Mucosa of descending colon (tissue), 3 donors: ENCODE results near the gene PMS2. TPM values are rescaled to one million over a fixed set of nuclear protein-coding genes. Genes with fewer than 3 reads are reported as not detected.
"Not testable (repeated sequence)": the region's sequence is repeated elsewhere in the genome, so short reads cannot be mapped to it uniquely, and the experiment has no call there.

ENCODE experiments used
- ATAC-seq: fragments of 200-7000 bp; cut with Tn5 transposase; one replicate; pipeline ENCODE4 v1.9.1; 2020; ENCODE audit warnings: mild to moderate bottlenecking, moderate library complexity
- DNase-seq, 3 donors: peaks; one replicate each; pipeline ENCODE4 v3.0.0-alpha.2; 2020
- H3K36me3 ChIP-seq: fragments of 200-600 bp; one replicate; pipeline ENCODE4 v1.8.0; 2021; ENCODE audit warnings: low read depth, mild to moderate bottlenecking
- H3K4me1 ChIP-seq: fragments of 200-600 bp; one replicate; pipeline ENCODE4 v1.8.0; 2021; ENCODE audit warnings: low read depth, mild to moderate bottlenecking
- H3K4me3 ChIP-seq: fragments of 200-600 bp; one replicate; pipeline ENCODE4 v1.8.0; 2021; ENCODE audit warnings: mild to moderate bottlenecking
- H3K9me3 ChIP-seq: fragments of 200-600 bp; one replicate; pipeline ENCODE4 v1.8.0; 2021; ENCODE audit warnings: mild to moderate bottlenecking
- intact Hi-C, 2 donors: fragments of 100-400 bp; cut with DNase I in 1 of 2; cut with micrococcal nuclease in 1 of 2; formaldehyde crosslinking; loops; one replicate each; pipeline versions ENCODE4 v1.11.0 to v1.11.1; 2022; cut with DNase I, micrococcal nuclease
- total RNA-seq, 3 donors: library from RNA; stranded (reverse); fragmentation: NEBNext Ultra II Directional in 2 of 3; extraction: Animal tissue kit (Norgen Biotek cat#: 25700) in 2 of 3; gene quantifications; one replicate each; pipeline versions ENCODE4 v1.2.1 to v1.2.4, GENCODE V29; 2021 to 2023
- donor health status: DM: no; HTN: no; CAD: no; lungs with moderate emphysema.
- donor health status: DM: no; HTN: no; CAD: no.
- donor health status: DM: no; HTN: yes; CAD: no.

Gene PMS2
- total RNA-seq, 3 donors from 2014 or later: 9.8 to 12.4 (median 12.1) TPM

DNA sequence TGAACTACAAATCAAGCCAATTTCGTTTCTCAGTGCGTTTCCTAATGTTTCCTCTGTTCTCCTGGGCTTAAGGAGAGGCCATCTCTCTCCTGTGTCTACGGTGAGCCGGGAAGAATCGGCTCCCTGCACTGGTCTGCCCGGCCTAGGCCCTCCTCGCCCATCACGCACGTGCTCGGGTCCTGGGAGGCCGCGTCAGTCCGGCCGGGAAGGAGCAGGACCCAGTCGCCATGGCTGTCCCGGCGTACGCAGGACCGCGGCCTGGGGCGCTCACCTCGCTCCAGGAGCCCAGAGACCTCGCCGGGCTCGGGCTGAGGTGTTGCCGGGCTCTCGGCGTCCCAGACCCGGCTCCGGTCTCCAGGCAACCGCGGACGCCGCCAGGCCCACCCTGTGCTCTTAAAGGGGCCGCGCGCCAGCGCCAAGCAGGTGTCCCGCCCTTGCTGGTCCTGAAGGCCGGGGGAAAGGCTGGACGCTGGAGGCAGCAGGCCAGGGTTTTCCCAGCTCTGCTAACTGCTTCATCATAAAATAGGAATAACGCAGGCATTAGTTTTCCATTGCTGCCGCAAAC is 38.4 kb downstream of the PMS2 start, which contains the start of gene RSPH10B:
Gene RSPH10B (minus strand): TSS at position 343 of the 565 bp plus-strand sequence. CDS start 3,573 bp downstream, outside the sequence.
- H3K9me3 ChIP-seq, H3K4me3 ChIP-seq, intact Hi-C loops, H3K4me1 ChIP-seq, H3K36me3 ChIP-seq, DNase-seq: not testable (repeated sequence)
- peak; percentile 53 for ATAC-seq

DNA sequence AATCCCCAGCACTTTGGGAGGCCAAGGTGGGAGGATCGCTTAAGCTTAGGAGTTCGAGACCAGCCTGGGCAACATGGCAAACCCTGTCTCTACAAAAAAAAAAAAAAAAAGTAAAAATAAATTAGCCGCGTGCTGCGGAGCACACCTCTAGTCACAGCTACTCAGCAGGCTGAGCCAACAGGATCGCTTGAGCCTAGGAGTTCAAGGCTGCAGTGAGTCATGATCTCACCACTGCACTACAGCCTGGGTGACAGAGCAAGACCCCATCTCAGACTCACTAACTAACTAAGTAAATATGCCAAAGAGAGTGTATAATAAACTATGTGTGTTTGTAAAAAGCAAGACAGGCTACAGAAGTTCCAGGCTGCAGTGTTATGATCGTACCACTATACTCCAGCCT is 45.0 kb downstream of the PMS2 start:
- H3K4me1 ChIP-seq, H3K36me3 ChIP-seq, H3K9me3 ChIP-seq, intact Hi-C loops, DNase-seq, ATAC-seq, H3K4me3 ChIP-seq: not testable (repeated sequence)

DNA sequence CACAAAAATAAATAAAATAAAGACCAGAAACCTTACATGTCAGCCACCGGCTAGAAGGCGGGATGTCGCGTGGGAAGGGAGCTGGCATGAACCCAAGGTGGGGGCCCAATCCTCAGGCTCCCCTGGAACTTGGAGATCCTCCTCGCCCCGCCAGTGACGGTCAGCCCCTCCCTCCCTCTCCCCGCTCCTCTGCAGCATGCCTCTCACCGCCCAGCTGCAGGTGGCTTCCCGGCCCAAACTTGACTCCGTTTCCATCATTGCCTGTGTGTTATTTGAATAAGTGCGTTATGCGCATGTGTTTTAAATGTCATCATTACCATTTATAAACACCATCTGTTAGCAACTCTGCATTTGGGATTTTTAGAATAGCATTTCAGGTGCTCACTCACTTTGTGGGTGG is 45.6 kb downstream of the PMS2 start:
- ATAC-seq, H3K4me3 ChIP-seq, DNase-seq, H3K9me3 ChIP-seq, H3K4me1 ChIP-seq, H3K36me3 ChIP-seq, intact Hi-C loops: not testable (repeated sequence)

DNA sequence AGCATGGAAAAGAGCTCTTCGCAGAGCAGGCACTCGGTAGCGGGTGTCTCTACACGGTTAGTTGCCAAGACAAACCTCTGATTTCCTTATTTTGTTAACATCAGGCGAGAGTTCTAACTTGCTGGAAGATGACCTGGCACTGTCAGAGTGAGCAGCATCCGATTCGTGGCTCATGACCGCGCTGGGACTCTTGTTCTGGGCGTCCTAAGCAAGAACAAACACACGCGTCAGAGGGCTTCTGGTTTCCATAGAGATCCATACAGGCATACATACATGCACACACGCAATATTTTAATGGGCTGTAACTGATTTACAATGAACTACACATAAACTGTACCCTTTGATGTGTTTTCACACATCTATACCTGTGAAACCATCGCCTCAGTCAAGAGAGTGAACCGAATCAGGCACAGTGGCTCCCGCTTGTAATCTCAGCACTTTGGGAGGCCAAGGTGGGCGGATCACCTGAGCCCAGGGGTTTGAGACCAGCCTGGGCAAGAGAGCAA is 73.9 kb downstream of the PMS2 start:
- intact Hi-C loops, H3K36me3 ChIP-seq, H3K4me1 ChIP-seq, ATAC-seq, DNase-seq, H3K4me3 ChIP-seq, H3K9me3 ChIP-seq: not testable (repeated sequence)

DNA sequence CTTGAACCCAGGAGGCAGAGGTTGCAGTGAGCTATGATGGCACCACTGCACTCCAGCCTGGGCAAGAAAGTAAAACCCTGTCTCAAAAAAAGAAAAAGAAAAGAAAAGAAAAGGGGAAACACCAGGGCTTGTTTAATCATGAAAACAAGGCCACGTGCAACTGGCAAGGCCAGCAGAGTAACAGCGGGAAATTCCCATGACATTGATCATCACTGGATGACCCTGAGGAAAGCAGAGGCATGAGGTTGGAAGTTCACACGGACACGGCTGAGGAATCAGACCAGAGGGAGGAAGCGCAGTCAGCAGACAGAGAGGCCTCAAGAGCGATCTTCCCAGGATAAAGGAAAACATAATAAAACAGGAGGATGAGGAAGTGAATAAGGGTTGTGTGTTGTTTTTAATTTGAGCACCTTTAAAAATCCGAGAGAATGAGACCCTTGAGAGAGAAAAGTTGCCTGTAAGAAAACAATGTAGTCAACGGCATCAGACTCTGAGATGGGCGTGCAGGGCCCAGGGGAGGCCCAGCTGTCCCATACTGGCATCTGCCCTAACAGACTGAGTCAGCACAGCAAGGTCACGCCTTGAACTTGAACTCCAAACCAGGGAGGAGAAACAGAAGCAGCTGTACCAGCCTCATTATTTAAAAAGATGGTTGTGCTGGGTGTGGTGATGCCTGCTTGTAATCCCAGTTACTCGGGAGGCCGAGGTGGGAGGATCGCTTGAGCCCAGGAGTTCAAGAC is 76.8 kb downstream of the PMS2 start:
- H3K4me1 ChIP-seq, intact Hi-C loops, DNase-seq: not testable (repeated sequence)

DNA sequence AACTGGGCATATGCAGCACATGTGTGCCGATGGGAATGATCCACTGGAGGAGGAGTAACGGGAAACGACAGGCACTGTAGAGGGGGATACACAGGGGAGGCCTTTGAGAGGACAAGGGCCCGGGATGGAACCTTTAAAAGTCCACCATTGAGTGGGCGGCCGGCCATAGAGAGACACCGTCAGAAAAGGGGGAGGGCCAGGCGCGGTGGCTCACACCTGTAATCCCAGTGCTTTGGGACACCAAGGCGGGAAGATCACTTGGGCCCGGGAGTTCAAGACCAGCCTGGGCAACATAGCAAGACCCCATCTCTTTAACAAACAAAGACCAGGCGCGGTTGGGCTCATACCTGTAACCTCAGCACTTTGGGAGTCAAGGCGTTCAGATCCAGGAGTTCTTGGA is 77.6 kb downstream of the PMS2 start:
- H3K36me3 ChIP-seq, H3K9me3 ChIP-seq, H3K4me1 ChIP-seq, ATAC-seq, DNase-seq, intact Hi-C loops, H3K4me3 ChIP-seq: not testable (repeated sequence)

More for the DNA sequence above, 76.8 kb downstream of the PMS2 start:
- H3K36me3 ChIP-seq, H3K9me3 ChIP-seq, H3K4me3 ChIP-seq: not testable (repeated sequence)
- ATAC-seq: peak; percentile 34

DNA sequence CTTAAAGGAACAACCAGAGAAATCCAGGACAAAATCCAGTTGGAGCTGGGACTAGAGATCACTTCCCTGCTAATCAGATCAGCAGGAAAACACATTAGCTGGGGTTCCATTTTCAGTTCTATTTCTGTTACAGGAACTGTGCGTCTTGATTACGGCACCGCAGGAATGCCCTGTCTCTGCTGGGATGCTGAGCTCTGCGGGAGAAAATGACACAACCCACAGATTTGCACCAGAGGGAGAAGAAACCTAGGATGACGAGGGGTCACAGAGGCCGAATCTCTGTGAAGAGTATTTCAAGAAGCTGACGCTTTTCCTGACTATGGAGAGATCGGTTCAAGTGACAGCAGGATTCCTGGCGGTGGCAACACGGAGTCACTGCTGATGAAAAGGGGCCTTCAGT is 78.6 kb downstream of the PMS2 start:
- H3K36me3 ChIP-seq, DNase-seq, H3K4me1 ChIP-seq, intact Hi-C loops, H3K9me3 ChIP-seq, H3K4me3 ChIP-seq, ATAC-seq: not testable (repeated sequence)

DNA sequence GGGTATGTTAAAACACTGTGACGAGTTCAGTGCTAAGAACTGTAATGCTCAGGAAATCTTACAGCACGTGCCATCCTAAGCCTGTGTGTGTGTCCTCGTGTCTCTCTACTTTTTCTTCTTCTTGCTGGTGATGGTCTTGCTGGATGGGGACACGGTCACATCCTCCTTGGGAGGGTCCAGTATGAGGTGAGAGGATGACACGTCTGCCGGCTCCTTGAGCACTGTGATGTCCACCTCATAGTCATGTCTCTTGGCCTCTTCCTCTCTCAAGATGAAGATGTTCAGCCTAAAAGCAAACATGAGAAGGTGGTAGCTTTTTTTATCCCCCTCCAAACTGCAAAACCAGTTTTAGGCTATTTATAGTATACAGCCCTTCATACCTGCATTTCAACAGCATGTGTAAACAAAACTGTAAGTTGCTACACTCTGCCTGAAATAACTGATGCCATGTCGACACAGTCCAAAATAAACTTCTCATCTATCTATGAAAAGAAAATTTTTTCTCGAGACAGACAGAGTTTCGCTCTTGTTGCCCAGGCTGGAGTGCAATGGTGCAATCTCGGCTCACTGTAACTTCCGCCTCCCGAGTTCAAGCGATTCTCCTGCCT is 82.5 kb downstream of the PMS2 start:
- H3K4me3 ChIP-seq, H3K4me1 ChIP-seq, H3K36me3 ChIP-seq, ATAC-seq, DNase-seq, H3K9me3 ChIP-seq, intact Hi-C loops: not testable (repeated sequence)

DNA sequence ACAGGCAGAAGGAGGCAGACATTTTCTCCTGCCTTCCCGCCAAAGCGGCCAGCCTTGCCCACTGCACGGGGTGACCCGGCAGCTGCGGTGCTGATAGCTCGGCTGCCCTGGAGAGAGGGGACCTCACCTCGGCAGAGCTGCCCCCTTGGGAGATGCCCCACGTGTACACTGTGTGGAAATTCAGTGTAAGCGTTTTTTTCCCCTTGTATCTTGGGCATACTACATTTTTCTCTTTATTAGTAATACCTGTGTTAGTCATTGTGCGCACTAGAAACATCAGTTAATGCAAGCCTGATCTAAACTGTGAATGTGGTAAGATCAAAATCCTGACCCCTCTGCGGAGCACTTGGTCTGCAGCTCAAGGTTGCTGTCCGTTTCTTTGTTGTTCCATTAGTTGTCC is 84.2 kb downstream of the PMS2 start:
- H3K36me3 ChIP-seq, ATAC-seq, H3K4me3 ChIP-seq, H3K9me3 ChIP-seq, H3K4me1 ChIP-seq, DNase-seq, intact Hi-C loops: not testable (repeated sequence)

DNA sequence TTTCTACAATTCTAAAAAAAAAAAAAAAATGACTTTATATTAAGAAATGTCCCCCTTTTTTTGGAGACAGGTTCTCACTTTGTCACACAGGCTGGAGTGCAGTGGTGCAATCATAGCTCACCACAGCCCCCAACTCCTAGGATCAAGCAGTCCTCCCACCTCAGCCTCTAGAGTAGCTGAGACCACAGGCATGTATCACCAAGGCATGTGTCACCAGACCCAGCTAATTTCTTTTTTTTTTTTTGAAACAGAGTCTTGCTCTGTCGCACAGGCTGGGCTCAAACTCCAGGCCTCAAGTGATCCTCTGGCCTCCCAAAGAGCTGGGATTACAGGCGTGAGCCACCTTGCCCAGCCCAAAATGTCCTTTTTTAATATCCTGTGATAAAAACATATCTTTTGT is 84.7 kb downstream of the PMS2 start:
- DNase-seq, H3K9me3 ChIP-seq, intact Hi-C loops, H3K4me1 ChIP-seq, H3K4me3 ChIP-seq, H3K36me3 ChIP-seq, ATAC-seq: not testable (repeated sequence)

Other genes starting within 250 kb of the PMS2 start
- gene RNF216, start 227.4 kb downstream of the PMS2 start, total RNA-seq: 10 to 100 TPM; 17.4 to 39.7 (median 19.6) TPM
- gene OCM, start 128.3 kb downstream of the PMS2 start, total RNA-seq: under 1 TPM in 1 of 3 donors, not detected in 2; 0.44 TPM
- gene CCZ1, start 110.3 kb downstream of the PMS2 start, total RNA-seq: 10 to 100 TPM; 49.3 to 72.8 (median 51.3) TPM
- not detected for gene RSPH10B, start 38.4 kb downstream of the PMS2 start, total RNA-seq
- gene AIMP2, start 223 bp upstream of the PMS2 start, total RNA-seq: 10 to 100 TPM; 29.4 to 47.3 (median 36.7) TPM
- gene ANKRD61, start 22.3 kb upstream of the PMS2 start, total RNA-seq: not detected
- gene EIF2AK1, start 50.1 kb upstream of the PMS2 start, total RNA-seq: 10 to 100 TPM; 62.8 to 99.2 (median 95.5) TPM
- gene USP42, start 95.9 kb upstream of the PMS2 start, total RNA-seq: 10 to 100 TPM; 11.0 to 13.1 (median 12.9) TPM